HCT116 (cell line): ENCODE results near the gene CAPN9. TPM values are rescaled to one million over a fixed set of nuclear protein-coding genes. Genes with fewer than 3 reads are reported as not detected.

Source experiments
- ATAC-seq: fragments of 200-7000 bp; cut with Tn5 transposase; 2 replicates; pipeline ENCODE4 v1.9.1; 2020; ENCODE audit warnings: mild to moderate bottlenecking, moderate library complexity
- BruUV-seq: library from RNA; stranded (reverse); fragments of 400-500 nt; replicated peaks from 2 replicates; lab custom pipeline; 2021; lab: Mats Ljungman, UMichigan
- CTCF ChIA-PET: fragments of 300-600 bp; sonication (Branson Sonifier 250); formaldehyde crosslinking; loops from one replicate; lab custom pipeline; 2021; ENCODE audit warnings: antibody characterized with exemption; lab: Charles Lee
- POLR2A ChIA-PET: fragments of 300-600, 350-600 bp; sonication (Branson Sonifier 250); formaldehyde crosslinking; loops from one replicate; lab custom pipeline; 2021; ENCODE audit warnings: antibody characterized with exemption; lab: Charles Lee
- RAD21 ChIA-PET, 2 experiments: fragments of 300-600 bp; sonication (Branson Sonifier 250); formaldehyde crosslinking; loops; one replicate each; lab custom pipeline; 2023; ENCODE audit warnings: low total read pairs in 2 of 2; ENCODE audit not compliant: uncharacterized antibody in 2 of 2, unreplicated experiment in 2 of 2, low non-redundant PET in 1 of 2; lab: Charles Lee
- DNase-seq: peaks from one replicate; pipeline ENCODE4 v3.0.0-alpha.2; 2010; ENCODE audit warnings: low read depth, low spot score
- H2AFZ ChIP-seq: fragments of 200-600 bp; shearing (Covaris generic), sonication (generic); 2 replicates; pipeline ENCODE4 v1.6.1; 2017; ENCODE audit warnings: low read depth, mixed run types, mixed read lengths, antibody characterized with exemption, low read length; ENCODE audit not compliant: poor library complexity, severe bottlenecking
- H3K27ac ChIP-seq: 2 replicates; pipeline ENCODE4 v1.5.1; 2012; ENCODE audit warnings: low read depth, low read length
- H3K27me3 ChIP-seq: fragments of 200-600 bp; sonication (generic); 2 replicates; pipeline ENCODE4 v1.6.1; 2016; ENCODE audit warnings: mixed run types, low read length, mixed read lengths; ENCODE audit not compliant: insufficient read depth
- H3K36me3 ChIP-seq, 2 experiments: fragments of 200-500 bp in 1 of 2; fragments of 200-600 bp in 1 of 2; sonication (Bioruptor generic) in 1 of 2; sonication (generic) in 1 of 2; 2 replicates each; pipeline versions ENCODE4 v1.5.1 to v1.6.1; 2014 to 2016; ENCODE audit warnings: low read length in 2 of 2, inconsistent platforms in 1 of 2, mixed read lengths in 1 of 2, mixed run types in 1 of 2; ENCODE audit not compliant: insufficient read depth in 2 of 2, control insufficient read depth in 1 of 2
- H3K4me1 ChIP-seq, 2 experiments: fragments of 200-600 bp in 1 of 2; sonication (generic) in 1 of 2; 2 replicates each; pipeline versions ENCODE4 v1.5.1 to v1.6.1; 2012 to 2017; ENCODE audit warnings: low read length in 2 of 2, inconsistent platforms in 1 of 2, mild to moderate bottlenecking in 1 of 2, mixed read lengths in 1 of 2, mixed run types in 1 of 2, moderate library complexity in 1 of 2; ENCODE audit not compliant: insufficient read depth in 2 of 2, control insufficient read depth in 1 of 2
- H3K4me2 ChIP-seq: fragments of 200-600 bp; sonication (generic); 2 replicates; pipeline ENCODE4 v1.6.1; 2017; ENCODE audit warnings: mixed run types, low read length, mixed read lengths
- H3K4me3 ChIP-seq, 2 experiments: fragments of 200-600 bp in 1 of 2; sonication (generic) in 1 of 2; replicated peaks in 1 of 2; 2 replicates each; pipeline ENCODE4 v1.5.1; 2011 to 2016; ENCODE audit warnings: low read length in 2 of 2, control low read depth in 1 of 2, low read depth in 1 of 2, mild to moderate bottlenecking in 1 of 2, mixed read lengths in 1 of 2, mixed run types in 1 of 2
- H3K79me2 ChIP-seq: fragments of 200-600 bp; sonication (generic); 2 replicates; pipeline ENCODE4 v1.6.1; 2017; ENCODE audit warnings: mild to moderate bottlenecking, mixed run types, low read length, moderate library complexity, mixed read lengths; ENCODE audit not compliant: insufficient read depth
- H3K9ac ChIP-seq: fragments of 200-600 bp; sonication (generic); 2 replicates; pipeline ENCODE4 v1.6.1; 2016; ENCODE audit warnings: low read length, mixed read lengths
- H3K9me2 ChIP-seq: fragments of 200-600 bp; sonication (generic), shearing (Covaris generic); 2 replicates; pipeline ENCODE4 v1.6.1; 2017; ENCODE audit warnings: mixed run types, mild to moderate bottlenecking, moderate library complexity; ENCODE audit not compliant: insufficient read depth
- H3K9me3 ChIP-seq, 2 experiments: fragments of 200-500 bp in 1 of 2; fragments of 200-600 bp in 1 of 2; sonication (Bioruptor generic) in 1 of 2; sonication (generic) in 1 of 2; 2 replicates each; pipeline ENCODE4 v1.6.1; 2014 to 2017; ENCODE audit warnings: low read length in 2 of 2, mixed read lengths in 2 of 2, inconsistent platforms in 1 of 2, low read depth in 1 of 2, mild to moderate bottlenecking in 1 of 2, mixed run types in 1 of 2, moderate library complexity in 1 of 2; ENCODE audit not compliant: control insufficient read depth in 1 of 2, insufficient read depth in 1 of 2
- H4K20me1 ChIP-seq: fragments of 200-600 bp; sonication (generic), shearing (Covaris generic); 2 replicates; pipeline ENCODE4 v1.6.1; 2017; ENCODE audit warnings: mixed run types, mild to moderate bottlenecking, moderate library complexity; ENCODE audit not compliant: insufficient read depth
- CEBPB ChIP-seq: IDR thresholded peaks from 2 replicates; pipeline ENCODE4 v1.6.1; 2012; ENCODE audit warnings: low read depth
- ELF1 ChIP-seq: IDR thresholded peaks from 2 replicates; pipeline ENCODE4 v1.6.1; 2012; ENCODE audit warnings: low read depth, borderline replicate concordance
- EZH2 ChIP-seq: fragments of 200-600 bp; sonication (generic); IDR thresholded peaks from 2 replicates; pipeline ENCODE4 v1.6.1; 2017; ENCODE audit warnings: antibody characterized with exemption, mixed run types
- EZH2phosphoT487 ChIP-seq: fragments of 200-600 bp; IDR thresholded peaks from 2 replicates; pipeline ENCODE4 v1.6.1; 2018; ENCODE audit warnings: antibody characterized with exemption, borderline replicate concordance
- FOSL1 ChIP-seq: IDR thresholded peaks from 2 replicates; pipeline ENCODE4 v1.6.1; 2012; ENCODE audit warnings: low read depth
- JUND ChIP-seq: IDR thresholded peaks from 2 replicates; pipeline ENCODE4 v1.6.1; 2012
- SIN3A ChIP-seq: IDR thresholded peaks from 2 replicates; pipeline ENCODE4 v1.6.1; 2012; ENCODE audit warnings: low read depth
- SRF ChIP-seq: IDR thresholded peaks from 2 replicates; pipeline ENCODE4 v1.6.1; 2012; ENCODE audit warnings: low read depth
- TCF7L2 ChIP-seq: IDR thresholded peaks from 2 replicates; pipeline ENCODE4 v1.7.0; 2011; ENCODE audit warnings: borderline replicate concordance, inconsistent platforms; ENCODE audit not compliant: insufficient read depth, insufficient read length; ENCODE audit errors: extremely low read depth
- ZFX ChIP-seq: fragments of 450-650 bp; IDR thresholded peaks from 2 replicates; pipeline ENCODE4 v1.6.1; 2017
- ZNF274 ChIP-seq: fragments of 200-500 bp; sonication (Bioruptor generic); IDR thresholded peaks from 2 replicates; pipeline ENCODE4 v1.6.1; 2014; ENCODE audit warnings: mild to moderate bottlenecking, low read depth, low read length, inconsistent platforms
- intact Hi-C: fragments of 100-400 bp; cut with micrococcal nuclease; formaldehyde crosslinking; loops from 2 replicates; pipeline ENCODE4 v1.10.0; 2022
- total RNA-seq: library from RNA; stranded (reverse); gene quantifications from one replicate; pipeline ENCODE4 v1.2.1, GENCODE V29; 2021; ENCODE audit not compliant: unreplicated experiment
- TF ChIP-seq, protein P1 (sequence below), 3 experiments: fragments of 200-600 bp in 1 of 3; sonication (generic) in 1 of 3; IDR thresholded peaks in 2 of 3; conservative IDR thresholded peaks in 1 of 3; 2 replicates each; pipeline ENCODE4 v1.5.1; 2012 to 2017; ENCODE audit warnings: low read depth in 2 of 3, low read length in 2 of 3, antibody characterized with exemption in 1 of 3, borderline replicate concordance in 1 of 3, control low read depth in 1 of 3, mild to moderate bottlenecking in 1 of 3, mixed read lengths in 1 of 3, mixed run types in 1 of 3, moderate library complexity in 1 of 3; ENCODE audit not compliant: insufficient read depth in 1 of 3
- TF ChIP-seq, protein P2 (sequence below): IDR thresholded peaks from 2 replicates; pipeline ENCODE4 v1.6.1; 2012

Gene CAPN9
- total RNA-seq, 1 experiment from 2014 or later = not detected

DNA sequence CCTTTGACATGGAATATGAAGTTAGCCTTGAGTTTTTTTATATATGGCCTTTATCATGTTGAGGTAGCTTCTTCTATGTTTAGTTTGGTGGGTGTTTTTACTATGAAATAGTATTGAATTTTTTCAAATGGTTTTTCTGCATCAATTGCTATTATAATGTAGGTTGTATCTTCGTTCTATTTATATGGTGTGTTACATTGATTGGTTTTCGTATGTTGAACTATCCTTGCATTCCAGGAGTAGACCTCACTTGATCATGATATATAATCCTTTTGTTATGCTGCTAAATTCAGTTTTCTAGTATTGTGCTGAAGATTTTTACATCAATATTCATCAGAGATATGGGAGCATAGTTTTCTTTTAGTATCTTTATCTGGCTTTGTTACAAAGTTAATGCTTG lies 65.4 kb downstream of the CAPN9 start:
- no peak overlapping the region for H3K4me3 ChIP-seq
- ATAC-seq (no peak), DNase-seq (no peak)
- H4K20me1 ChIP-seq = no peaks in the 10 kb centered on the region
- ChIA-PET RAD21 (no interaction called here), POLR2A (no interaction called here), CTCF (no interaction called here)
- no peak for TF ChIP-seq JUND
- no peak for TF ChIP-seq ZFX
- TF ChIP-seq ELF1 = no peak
- no peak for TF ChIP-seq SRF
- TF ChIP-seq, protein P1, sequence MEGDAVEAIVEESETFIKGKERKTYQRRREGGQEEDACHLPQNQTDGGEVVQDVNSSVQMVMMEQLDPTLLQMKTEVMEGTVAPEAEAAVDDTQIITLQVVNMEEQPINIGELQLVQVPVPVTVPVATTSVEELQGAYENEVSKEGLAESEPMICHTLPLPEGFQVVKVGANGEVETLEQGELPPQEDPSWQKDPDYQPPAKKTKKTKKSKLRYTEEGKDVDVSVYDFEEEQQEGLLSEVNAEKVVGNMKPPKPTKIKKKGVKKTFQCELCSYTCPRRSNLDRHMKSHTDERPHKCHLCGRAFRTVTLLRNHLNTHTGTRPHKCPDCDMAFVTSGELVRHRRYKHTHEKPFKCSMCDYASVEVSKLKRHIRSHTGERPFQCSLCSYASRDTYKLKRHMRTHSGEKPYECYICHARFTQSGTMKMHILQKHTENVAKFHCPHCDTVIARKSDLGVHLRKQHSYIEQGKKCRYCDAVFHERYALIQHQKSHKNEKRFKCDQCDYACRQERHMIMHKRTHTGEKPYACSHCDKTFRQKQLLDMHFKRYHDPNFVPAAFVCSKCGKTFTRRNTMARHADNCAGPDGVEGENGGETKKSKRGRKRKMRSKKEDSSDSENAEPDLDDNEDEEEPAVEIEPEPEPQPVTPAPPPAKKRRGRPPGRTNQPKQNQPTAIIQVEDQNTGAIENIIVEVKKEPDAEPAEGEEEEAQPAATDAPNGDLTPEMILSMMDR (IDR thresholded peaks at IDR 0.05 in 2 of 3, conservative IDR thresholded peaks at IDR 0.05 in 1 of 3; ENCODE audit: borderline replicate concordance in 1 of 3, insufficient read depth in 1 of 3, low read depth in 2 of 3, low read length in 2 of 3) = no peak
- TF ChIP-seq, protein P2, sequence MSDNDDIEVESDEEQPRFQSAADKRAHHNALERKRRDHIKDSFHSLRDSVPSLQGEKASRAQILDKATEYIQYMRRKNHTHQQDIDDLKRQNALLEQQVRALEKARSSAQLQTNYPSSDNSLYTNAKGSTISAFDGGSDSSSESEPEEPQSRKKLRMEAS = no peak
- TF ChIP-seq SIN3A = no peak
- peaks cover 4 to 8% of the 10 kb centered on the region in 2 experiments; a peak in 2 of 4 replicates for H3K9me3 ChIP-seq
- H3K36me3 ChIP-seq = no peaks in the 10 kb centered on the region
- H2AFZ ChIP-seq = no peak overlapping the region
- H3K27ac ChIP-seq = no peak overlapping the region
- BruUV-seq = no TSS peak
- no peak overlapping the region for H3K9ac ChIP-seq
- H3K9me2 ChIP-seq = no peaks in the 10 kb centered on the region
- H3K79me2 ChIP-seq = no peaks in the 10 kb centered on the region
- no peaks in the 10 kb centered on the region for H3K27me3 ChIP-seq
- H3K4me2 ChIP-seq = no peak overlapping the region
- no peaks in the 10 kb centered on the region for H3K4me1 ChIP-seq
- intact Hi-C loops = no loop called here

DNA sequence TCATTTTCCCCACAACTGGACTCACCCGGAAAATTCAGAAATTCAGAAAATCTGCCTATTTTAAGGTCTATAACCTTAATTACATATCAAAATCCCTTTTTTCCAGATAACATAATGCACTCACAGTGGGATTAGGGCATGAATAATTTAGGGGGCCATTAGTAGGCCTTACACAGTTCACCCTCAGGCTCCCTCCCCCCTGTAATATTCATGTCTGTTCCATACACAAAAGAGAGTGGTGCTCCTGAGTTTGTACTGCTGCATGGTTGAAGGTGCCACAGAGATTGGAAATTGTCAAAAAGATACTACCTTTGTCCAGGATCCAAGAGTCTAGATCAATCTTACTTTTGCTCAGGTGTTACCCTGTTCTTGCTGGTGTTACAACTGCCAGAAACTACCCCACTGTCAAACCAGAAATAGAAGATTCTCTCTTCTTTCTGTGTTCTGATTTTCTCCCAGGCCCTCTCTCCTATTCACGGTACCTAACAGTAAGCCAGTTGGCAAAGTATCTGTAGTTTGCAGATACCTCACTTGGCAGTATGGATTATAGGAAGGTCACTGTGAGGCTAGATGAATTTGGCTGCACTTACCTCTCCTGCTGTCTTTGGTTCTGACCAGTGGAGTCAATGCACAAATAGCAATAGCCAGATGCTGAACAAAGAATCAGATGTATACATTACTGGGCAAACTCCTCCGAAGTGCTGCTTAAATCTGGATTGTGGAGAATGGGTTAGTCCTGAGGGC lies 67.9 kb downstream of the CAPN9 start:
- no TSS peak for BruUV-seq
- Histone ChIP-seq H3K27me3 (no peaks in the 10 kb centered on the region), H2AFZ (no peak overlapping the region), H3K9ac (no peak overlapping the region), H3K4me2 (no peak overlapping the region), H3K79me2 (no peaks in the 10 kb centered on the region), H3K36me3 (no peaks in the 10 kb centered on the region), H4K20me1 (no peaks in the 10 kb centered on the region), H3K9me2 (no peaks in the 10 kb centered on the region), H3K4me3 (no peak overlapping the region), H3K4me1 (no peaks in the 10 kb centered on the region), H3K9me3 (peaks cover 4 to 8% of the 10 kb centered on the region in 2 experiments; a peak in 2 of 4 replicates), H3K27ac (no peak overlapping the region)
- DNase-seq = no peak
- ChIA-PET RAD21 (no interaction called here), CTCF (no interaction called here), POLR2A (no interaction called here)
- intact Hi-C loops = no loop called here
- ATAC-seq = no peak
- TF ChIP-seq ZNF274 (no peak), FOSL1 (no peak), ELF1 (no peak), EZH2 (no peak), EZH2phosphoT487 (no peak), TCF7L2 (no peak), CEBPB (no peak)
- TF ChIP-seq, protein P2 = no peak
